Kidney (tissue), 14 donors: ENCODE measurements around the gene RSPO1. TPM values are rescaled to one million over a fixed set of nuclear protein-coding genes. Genes with fewer than 3 reads are reported as not detected.

Source experiments
- DNase-seq, 5 donors: peaks; one replicate each; pipeline ENCODE4 v3.0.0-alpha.2; 2013 to 2020
- FAIRE-seq: peaks from 2 replicates; lab custom pipeline; 2012; peaks lifted over from hg19 to GRCh38; lab: Jason Lieb, UNC
- H3K27ac ChIP-seq, 2 donors: one replicate each; pipeline ENCODE4 v1.7.0; 2013; ENCODE audit warnings: low read depth in 2 of 2, low read length in 2 of 2, inconsistent platforms in 1 of 2
- H3K27me3 ChIP-seq: one replicate; pipeline ENCODE4 v1.7.1; 2013; ENCODE audit warnings: low read length, inconsistent platforms; ENCODE audit not compliant: control insufficient read depth, insufficient read depth
- H3K36me3 ChIP-seq, 3 donors: one replicate each; pipeline versions ENCODE4 v1.7.0 to v1.7.1; 2013; ENCODE audit warnings: low read length in 3 of 3, control low read depth in 1 of 3, inconsistent platforms in 1 of 3; ENCODE audit not compliant: insufficient read depth in 3 of 3, control insufficient read depth in 2 of 3
- H3K4me1 ChIP-seq, 3 donors: one replicate each; pipeline versions ENCODE4 v1.7.0 to v1.7.1; 2013; ENCODE audit warnings: low read length in 3 of 3, inconsistent platforms in 1 of 3, low read depth in 1 of 3; ENCODE audit not compliant: control insufficient read depth in 2 of 3, insufficient read depth in 2 of 3
- H3K4me3 ChIP-seq, 3 donors: one replicate each; pipeline versions ENCODE4 v1.7.0 to v1.8.1; 2013; ENCODE audit warnings: low read length in 3 of 3, control low read depth in 1 of 3, inconsistent platforms in 1 of 3
- H3K9ac ChIP-seq, 3 donors: one replicate each; pipeline versions ENCODE4 v1.7.0 to v1.7.1; 2013; ENCODE audit warnings: low read length in 3 of 3, control low read depth in 1 of 3, inconsistent platforms in 1 of 3
- H3K9me3 ChIP-seq, 3 donors: one replicate each; pipeline versions ENCODE4 v1.7.0 to v1.7.1; 2013; ENCODE audit warnings: low read length in 3 of 3, control low read depth in 1 of 3, inconsistent platforms in 1 of 3; ENCODE audit not compliant: control insufficient read depth in 2 of 3, insufficient read depth in 1 of 3
- intact Hi-C: fragments of 100-400 bp; cut with DNase I; formaldehyde crosslinking; loops from one replicate; pipeline ENCODE4 v1.11.1; 2022
- polyA plus RNA-seq: library from polyadenylated mRNA; stranded (reverse); fragments of 350-450 nt; fragmentation: Illumina TruSeq; extraction: RNeasy Lipid Tissue Mini Kit (QIAGEN cat#74804); gene quantifications from one replicate; pipeline ENCODE4 v1.2.3, GENCODE V29; 2014; ENCODE audit warnings: low read depth, low replicate concordance; ENCODE audit not compliant: insufficient read depth
- total RNA-seq: library from RNA; stranded (reverse); fragmentation: NEBNext Ultra II Directional; extraction: Animal tissue kit (Norgen Biotek cat#: 25700); gene quantifications from one replicate; pipeline ENCODE4 v1.2.1, GENCODE V29; 2021
- TF ChIP-seq, protein P1 (sequence below): IDR thresholded peaks from 3 replicates; pipeline ENCODE4 v1.5.1; 2012; ENCODE audit warnings: mild to moderate bottlenecking, moderate library complexity, borderline replicate concordance; ENCODE audit not compliant: insufficient read depth; ENCODE audit errors: extremely low read depth
- donor health status: control.
- donor health status: control.
- donor health status: control.
- donor health status: control.
- donor health status: control.
- donor health status: DM: yes; HTN: yes; CAD: no.
- donor health status: Normal renal cell carcinoma (clear cell type).

RSPO1 gene
- total and polyA plus RNA-seq, 2 donors from 2014 or later = 0.19 to 0.26 TPM

- no peak overlapping the region for H3K27ac ChIP-seq
- H3K9me3 ChIP-seq = no peaks in the 10 kb centered on the region
- TF ChIP-seq, protein P1, sequence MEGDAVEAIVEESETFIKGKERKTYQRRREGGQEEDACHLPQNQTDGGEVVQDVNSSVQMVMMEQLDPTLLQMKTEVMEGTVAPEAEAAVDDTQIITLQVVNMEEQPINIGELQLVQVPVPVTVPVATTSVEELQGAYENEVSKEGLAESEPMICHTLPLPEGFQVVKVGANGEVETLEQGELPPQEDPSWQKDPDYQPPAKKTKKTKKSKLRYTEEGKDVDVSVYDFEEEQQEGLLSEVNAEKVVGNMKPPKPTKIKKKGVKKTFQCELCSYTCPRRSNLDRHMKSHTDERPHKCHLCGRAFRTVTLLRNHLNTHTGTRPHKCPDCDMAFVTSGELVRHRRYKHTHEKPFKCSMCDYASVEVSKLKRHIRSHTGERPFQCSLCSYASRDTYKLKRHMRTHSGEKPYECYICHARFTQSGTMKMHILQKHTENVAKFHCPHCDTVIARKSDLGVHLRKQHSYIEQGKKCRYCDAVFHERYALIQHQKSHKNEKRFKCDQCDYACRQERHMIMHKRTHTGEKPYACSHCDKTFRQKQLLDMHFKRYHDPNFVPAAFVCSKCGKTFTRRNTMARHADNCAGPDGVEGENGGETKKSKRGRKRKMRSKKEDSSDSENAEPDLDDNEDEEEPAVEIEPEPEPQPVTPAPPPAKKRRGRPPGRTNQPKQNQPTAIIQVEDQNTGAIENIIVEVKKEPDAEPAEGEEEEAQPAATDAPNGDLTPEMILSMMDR = no peak
- FAIRE-seq (no peak), DNase-seq (peak in 1 of 5 donors; percentile 39)
- no peak overlapping the region for H3K4me3 ChIP-seq
- H3K9ac ChIP-seq = no peak overlapping the region
- no peaks in the 10 kb centered on the region for H3K36me3 ChIP-seq
- H3K27me3 ChIP-seq = no peaks in the 10 kb centered on the region
- no peaks in the 10 kb centered on the region for H3K4me1 ChIP-seq
- intact Hi-C loops = no loop called here
Measured at GRCh38 chr1:37657620-37658412, 23.1 kb upstream of the RSPO1 start.

- no peaks in the 10 kb centered on the region for H3K4me1 ChIP-seq
- intact Hi-C loops = no loop called here
- H3K27me3 ChIP-seq = no peaks in the 10 kb centered on the region
- peak in 3 of 5 donors; percentile 18 to 29 (median 25) for DNase-seq
- no peak overlapping the region for H3K4me3 ChIP-seq
- no peaks in the 10 kb centered on the region for H3K36me3 ChIP-seq
- H3K9me3 ChIP-seq = no peaks in the 10 kb centered on the region
- H3K27ac ChIP-seq = no peak overlapping the region
- TF ChIP-seq, protein P1 = no peak
- H3K9ac ChIP-seq = no peak overlapping the region
- no peak for FAIRE-seq
Measured at GRCh38 chr1:37656881-37657280, 22.2 kb upstream of the RSPO1 start.

GRCh38 chr1:37656026-37656425 is 21.3 kb upstream of the RSPO1 start:
- Histone ChIP-seq H3K9ac (no peak overlapping the region), H3K27me3 (no peaks in the 10 kb centered on the region), H3K36me3 (no peaks in the 10 kb centered on the region), H3K4me1 (no peaks in the 10 kb centered on the region), H3K9me3 (no peaks in the 10 kb centered on the region), H3K27ac (no peak overlapping the region), H3K4me3 (no peak overlapping the region)
- FAIRE-seq (no peak), DNase-seq (peak in 1 of 5 donors; percentile 41)
- intact Hi-C loops = no loop called here
- TF ChIP-seq, protein P1 = no peak
